Cardiac muscle cell (in vitro differentiated cells and primary cell): Measurements from ENCODE around the gene APBB2. TPM values are rescaled to one million over a fixed set of nuclear protein-coding genes. Genes with fewer than 3 reads are reported as not detected.

Experiments used
- DNase-seq, 2 donors: peaks; one replicate each; pipeline versions ENCODE4 v3.0.0 to v3.0.0-alpha.2; 2010 to 2017; ENCODE audit warnings: low read depth in 1 of 2, low spot score in 1 of 2
- H3K27ac ChIP-seq: fragments of 200-600 bp; sonication (generic); 2 replicates; pipeline ENCODE4 v1.5.1; 2016
- H3K27me3 ChIP-seq: fragments of 200-600 bp; sonication (generic); 2 replicates; pipeline ENCODE4 v1.6.0; 2016; ENCODE audit warnings: control low read depth
- H3K36me3 ChIP-seq: fragments of 200-600 bp; sonication (generic); 2 replicates; pipeline ENCODE4 v1.5.1; 2016; ENCODE audit warnings: control low read depth
- H3K4me1 ChIP-seq: fragments of 200-600 bp; sonication (generic); 2 replicates; pipeline ENCODE4 v1.8.1; 2017; ENCODE audit warnings: low read depth, mild to moderate bottlenecking, mixed run types
- H3K4me3 ChIP-seq: fragments of 200-600 bp; sonication (generic); 2 replicates; pipeline ENCODE4 v1.5.1; 2016; ENCODE audit warnings: mild to moderate bottlenecking
- H3K9me3 ChIP-seq: fragments of 200-600 bp; sonication (generic); 2 replicates; pipeline ENCODE4 v1.5.1; 2017; ENCODE audit warnings: low read depth, mild to moderate bottlenecking, control low read depth
- polyA plus RNA-seq: library from polyadenylated mRNA; unstranded; fragments of >200 nt; fragmentation: Nextera tagmentation; extraction: Ambion mirVana; gene quantifications from 2 replicates; pipeline ENCODE4 v1.2.1, GENCODE V29; 2016
- total RNA-seq: library from RNA; depleted of rRNA; stranded (reverse); fragments of >200 nt; gene quantifications from 2 replicates; pipeline ENCODE4 v1.2.3, GENCODE V29; 2016
- TF ChIP-seq, protein P1 (sequence below): IDR thresholded peaks from 2 replicates; pipeline ENCODE4 v1.5.1; 2012; ENCODE audit warnings: low read depth, mild to moderate bottlenecking, low read length

APBB2 gene
- total and polyA plus RNA-seq, 2 experiments from 2014 or later: 4.6 to 14.9 TPM

DNA sequence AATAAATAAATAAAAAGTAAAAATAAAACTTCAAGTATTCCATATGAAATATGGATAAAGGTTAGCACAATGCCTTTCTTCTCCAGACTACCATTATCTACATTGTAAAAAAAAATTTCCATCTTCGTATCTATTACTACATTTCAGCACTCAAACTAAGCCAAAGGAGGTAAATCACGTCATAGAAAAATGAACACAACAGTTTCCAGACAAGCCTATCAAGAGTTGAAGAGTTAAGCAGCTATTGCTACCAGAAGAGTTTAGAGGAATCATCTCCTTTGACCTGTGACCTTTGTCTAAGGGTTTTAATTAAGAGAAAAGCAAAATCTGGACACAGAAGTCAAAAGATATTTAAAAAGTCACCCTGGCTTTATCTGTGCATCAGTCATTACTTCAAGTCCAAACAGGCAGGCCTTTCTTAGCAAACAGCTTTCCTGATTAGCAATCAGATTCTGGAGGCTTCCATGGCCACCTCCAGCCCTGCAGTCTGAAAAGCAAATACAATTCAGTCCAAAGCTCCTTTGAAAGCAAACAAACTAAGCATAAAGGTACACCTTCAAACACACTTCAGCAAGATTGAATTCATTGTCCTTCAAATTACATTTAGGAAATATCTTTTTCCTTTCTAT, 82.2 kb downstream of the APBB2 start:
- Histone ChIP-seq H3K27me3 (no peaks in the 10 kb centered on the region), H3K4me1 (peaks cover 33% of the 10 kb centered on the region), H3K9me3 (no peaks in the 10 kb centered on the region), H3K27ac (no peak overlapping the region), H3K4me3 (no peak overlapping the region), H3K36me3 (no peaks in the 10 kb centered on the region)
- no peak for DNase-seq
- TF ChIP-seq, protein P1, sequence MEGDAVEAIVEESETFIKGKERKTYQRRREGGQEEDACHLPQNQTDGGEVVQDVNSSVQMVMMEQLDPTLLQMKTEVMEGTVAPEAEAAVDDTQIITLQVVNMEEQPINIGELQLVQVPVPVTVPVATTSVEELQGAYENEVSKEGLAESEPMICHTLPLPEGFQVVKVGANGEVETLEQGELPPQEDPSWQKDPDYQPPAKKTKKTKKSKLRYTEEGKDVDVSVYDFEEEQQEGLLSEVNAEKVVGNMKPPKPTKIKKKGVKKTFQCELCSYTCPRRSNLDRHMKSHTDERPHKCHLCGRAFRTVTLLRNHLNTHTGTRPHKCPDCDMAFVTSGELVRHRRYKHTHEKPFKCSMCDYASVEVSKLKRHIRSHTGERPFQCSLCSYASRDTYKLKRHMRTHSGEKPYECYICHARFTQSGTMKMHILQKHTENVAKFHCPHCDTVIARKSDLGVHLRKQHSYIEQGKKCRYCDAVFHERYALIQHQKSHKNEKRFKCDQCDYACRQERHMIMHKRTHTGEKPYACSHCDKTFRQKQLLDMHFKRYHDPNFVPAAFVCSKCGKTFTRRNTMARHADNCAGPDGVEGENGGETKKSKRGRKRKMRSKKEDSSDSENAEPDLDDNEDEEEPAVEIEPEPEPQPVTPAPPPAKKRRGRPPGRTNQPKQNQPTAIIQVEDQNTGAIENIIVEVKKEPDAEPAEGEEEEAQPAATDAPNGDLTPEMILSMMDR: no peak

DNA sequence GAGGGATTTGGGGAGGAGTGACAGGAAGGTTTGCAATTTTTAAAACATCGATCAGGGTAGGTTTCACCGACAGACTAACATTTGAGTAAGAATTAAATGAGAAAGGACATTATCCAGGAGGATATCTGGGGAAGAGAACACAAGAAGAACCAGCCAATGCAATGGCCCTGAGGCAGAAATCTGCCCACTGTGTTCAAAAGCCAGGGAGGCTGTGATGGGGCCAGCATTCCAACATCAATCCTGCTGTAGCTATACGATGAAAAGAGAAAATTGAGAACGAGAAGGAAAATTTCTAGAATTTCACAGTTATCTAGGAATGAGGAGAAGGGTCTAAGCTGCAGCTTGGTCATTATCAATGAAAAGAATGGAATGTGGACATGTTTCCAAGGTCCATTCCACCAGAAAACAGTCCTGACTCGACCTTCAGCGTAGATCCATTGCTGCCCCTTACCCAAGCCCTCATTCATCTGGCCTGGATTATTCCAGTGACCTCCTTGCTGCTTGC, 84.4 kb downstream of the APBB2 start:
- H3K27ac ChIP-seq: no peak overlapping the region
- TF ChIP-seq, protein P1: no peak
- H3K27me3 ChIP-seq: no peaks in the 10 kb centered on the region
- peak in 1 of 2 donors; percentile 36 for DNase-seq
- H3K4me1 ChIP-seq: peaks cover 30% of the 10 kb centered on the region
- no peaks in the 10 kb centered on the region for H3K36me3 ChIP-seq
- no peak overlapping the region for H3K4me3 ChIP-seq
- H3K9me3 ChIP-seq: no peaks in the 10 kb centered on the region

DNA sequence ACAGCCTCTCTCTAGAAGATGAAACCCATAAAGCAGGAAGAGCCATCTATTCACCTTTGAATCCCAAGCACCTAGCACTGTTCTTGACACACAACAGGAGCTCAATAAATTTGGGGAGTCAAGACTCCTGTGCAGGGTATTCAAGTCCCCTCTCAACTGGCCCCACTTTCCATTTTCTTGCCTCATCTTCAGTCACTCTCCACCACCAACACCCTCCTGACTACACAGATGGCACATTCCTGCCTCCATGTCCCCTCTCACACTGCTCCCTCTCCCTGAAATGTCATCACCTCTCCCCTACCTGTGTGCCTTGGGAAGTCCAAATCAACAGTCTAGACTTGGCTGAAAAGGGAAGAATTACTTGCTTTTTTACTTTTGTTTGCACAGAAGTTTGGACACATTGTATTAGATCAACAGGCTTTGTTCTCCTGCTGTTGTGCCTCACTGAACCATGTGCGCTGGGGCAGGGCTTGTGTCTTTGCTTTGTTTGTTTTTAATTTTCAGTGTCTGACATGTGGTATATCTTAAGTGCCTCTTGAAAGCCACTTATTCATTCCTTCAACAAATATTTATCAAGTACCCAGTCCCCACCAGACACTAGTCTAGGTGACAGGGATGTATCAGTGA, 85.1 kb downstream of the APBB2 start:
- Histone ChIP-seq H3K4me3 (no peak overlapping the region), H3K36me3 (no peaks in the 10 kb centered on the region), H3K27ac (no peak overlapping the region), H3K4me1 (peaks cover 30% of the 10 kb centered on the region), H3K27me3 (no peaks in the 10 kb centered on the region), H3K9me3 (no peaks in the 10 kb centered on the region)
- TF ChIP-seq, protein P1: no peak
- peak in 1 of 2 donors; percentile 63 for DNase-seq

DNA sequence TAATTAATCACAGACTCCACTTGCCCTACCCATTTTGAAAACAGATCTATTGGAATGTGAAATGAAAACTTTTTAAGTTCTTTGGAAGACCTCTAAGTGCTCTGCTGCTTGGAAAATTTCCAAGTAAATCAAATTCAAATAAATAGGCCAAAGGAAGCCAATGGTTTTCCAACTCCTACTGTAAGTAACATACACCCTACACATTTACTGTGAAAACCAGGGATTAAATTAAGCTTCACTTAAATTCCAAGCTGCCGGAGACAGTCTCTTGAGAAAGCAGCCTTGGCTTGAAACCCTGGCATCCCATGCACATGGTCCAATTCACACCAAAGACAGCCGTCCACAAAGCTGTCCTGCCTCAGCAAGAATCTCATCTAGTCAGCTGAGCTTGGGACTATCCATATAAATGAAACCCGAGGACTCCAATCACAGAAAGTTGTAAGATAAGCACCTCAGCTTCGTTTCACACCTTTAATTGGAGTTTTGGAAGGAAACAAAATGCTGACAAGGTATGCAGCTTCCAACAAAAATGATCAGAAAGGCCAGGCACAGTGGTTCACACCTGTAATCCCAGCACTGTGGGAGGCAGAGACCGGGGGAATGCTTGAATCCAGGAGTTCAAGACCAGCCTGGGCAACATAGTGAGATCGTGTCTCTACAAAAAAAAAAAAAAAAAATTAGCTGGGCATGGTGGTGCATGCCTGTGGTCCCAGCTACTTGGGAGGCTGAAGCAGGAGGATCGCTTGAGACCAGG, 88.6 kb downstream of the APBB2 start:
- H3K27ac ChIP-seq: no peak overlapping the region

DNA sequence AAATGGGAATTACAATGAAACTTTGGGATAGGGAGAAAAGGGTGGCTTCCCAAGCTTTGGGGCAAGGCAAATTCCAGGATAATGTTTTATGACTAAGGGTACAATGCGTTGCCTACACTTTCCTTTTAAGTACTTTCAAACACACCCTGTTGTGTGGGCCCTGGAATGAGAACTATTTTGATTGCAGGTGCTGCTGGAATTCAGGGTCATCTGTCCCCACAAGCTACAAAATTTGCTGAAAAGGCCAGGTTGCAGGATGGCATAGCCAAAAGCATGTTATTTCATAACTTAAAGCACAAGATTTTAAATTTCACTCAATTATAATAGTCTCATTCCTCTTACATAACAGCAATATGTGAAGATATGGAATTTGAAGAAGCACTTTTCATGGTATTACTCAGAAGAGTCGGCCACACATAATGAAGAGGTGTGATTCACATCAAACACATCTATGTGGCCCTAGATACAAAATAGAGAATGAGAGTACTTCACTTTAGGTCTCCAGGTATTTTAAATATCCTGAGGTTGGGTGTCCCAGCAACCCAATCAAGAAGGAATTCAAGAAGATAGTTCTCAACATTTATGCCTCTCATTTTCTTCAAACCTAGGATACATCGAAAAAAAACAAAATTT, 89.3 kb downstream of the APBB2 start:
- no peak overlapping the region for H3K27ac ChIP-seq
- H3K4me3 ChIP-seq: no peak overlapping the region
- peaks cover 8% of the 10 kb centered on the region for H3K4me1 ChIP-seq
- H3K9me3 ChIP-seq: no peaks in the 10 kb centered on the region
- H3K36me3 ChIP-seq: no peaks in the 10 kb centered on the region
- TF ChIP-seq, protein P1: no peak
- DNase-seq: no peak
- H3K27me3 ChIP-seq: no peaks in the 10 kb centered on the region

More for the DNA sequence above, 88.6 kb downstream of the APBB2 start:
- Histone ChIP-seq H3K9me3 (no peaks in the 10 kb centered on the region), H3K27me3 (no peaks in the 10 kb centered on the region), H3K36me3 (no peaks in the 10 kb centered on the region), H3K4me3 (no peak overlapping the region), H3K4me1 (peaks cover 8% of the 10 kb centered on the region)
- TF ChIP-seq, protein P1: no peak
- no peak for DNase-seq
